Ovary (tissue), 3 donors: ENCODE data around the gene LMBR1.
"Not testable (repeated sequence)": the region's sequence is repeated elsewhere in the genome, so short reads cannot be mapped to it uniquely, and the experiment has no call there.

Experiments
- EP300 ChIP-seq: sonication (generic); formaldehyde crosslinking; IDR thresholded peaks from one replicate; pipeline ENCODE4 v1.6.1; 2017; ENCODE audit warnings: antibody characterized with exemption
- TF ChIP-seq, protein P1 (sequence below), 3 donors: fragments of 450-650 bp in 2 of 3; fragments of 200-600 bp in 1 of 3; IDR thresholded peaks; one replicate each; pipeline versions ENCODE4 v1.5.1 to v1.8.0; 2016 to 2022; ENCODE audit warnings: antibody characterized with exemption in 3 of 3, mild to moderate bottlenecking in 1 of 3
- donor health status: DM: no; HTN: no; CAD: no.

DNA sequence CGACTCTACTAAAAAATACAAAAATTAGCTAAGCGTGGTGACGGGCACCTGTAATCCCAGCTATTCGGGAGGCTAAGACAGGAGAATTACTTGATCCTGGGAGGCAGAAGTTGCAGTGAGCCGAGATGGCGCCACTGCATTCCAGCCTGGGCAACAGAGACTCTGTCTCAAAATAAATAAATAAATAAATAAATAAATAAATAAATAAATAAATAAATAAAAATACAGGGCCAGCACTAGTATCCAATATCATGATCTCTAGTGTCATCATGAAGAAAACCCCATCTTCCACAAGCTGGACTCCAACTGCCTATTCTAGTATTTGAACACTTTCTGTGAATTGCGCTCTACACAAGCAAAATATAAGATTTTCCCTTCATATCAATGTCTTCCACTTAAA is 255.9 kb downstream of the LMBR1 start:
- TF ChIP-seq, protein P1, sequence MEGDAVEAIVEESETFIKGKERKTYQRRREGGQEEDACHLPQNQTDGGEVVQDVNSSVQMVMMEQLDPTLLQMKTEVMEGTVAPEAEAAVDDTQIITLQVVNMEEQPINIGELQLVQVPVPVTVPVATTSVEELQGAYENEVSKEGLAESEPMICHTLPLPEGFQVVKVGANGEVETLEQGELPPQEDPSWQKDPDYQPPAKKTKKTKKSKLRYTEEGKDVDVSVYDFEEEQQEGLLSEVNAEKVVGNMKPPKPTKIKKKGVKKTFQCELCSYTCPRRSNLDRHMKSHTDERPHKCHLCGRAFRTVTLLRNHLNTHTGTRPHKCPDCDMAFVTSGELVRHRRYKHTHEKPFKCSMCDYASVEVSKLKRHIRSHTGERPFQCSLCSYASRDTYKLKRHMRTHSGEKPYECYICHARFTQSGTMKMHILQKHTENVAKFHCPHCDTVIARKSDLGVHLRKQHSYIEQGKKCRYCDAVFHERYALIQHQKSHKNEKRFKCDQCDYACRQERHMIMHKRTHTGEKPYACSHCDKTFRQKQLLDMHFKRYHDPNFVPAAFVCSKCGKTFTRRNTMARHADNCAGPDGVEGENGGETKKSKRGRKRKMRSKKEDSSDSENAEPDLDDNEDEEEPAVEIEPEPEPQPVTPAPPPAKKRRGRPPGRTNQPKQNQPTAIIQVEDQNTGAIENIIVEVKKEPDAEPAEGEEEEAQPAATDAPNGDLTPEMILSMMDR (IDR thresholded peaks at IDR 0.05), result not testable (repeated sequence)
- TF ChIP-seq EP300, result not testable (repeated sequence)
